ENCODE measurements around the gene CENPH.
A peak's percentile ranks its signal among the peaks of the same experiment; 100 is the strongest.
"Not testable (repeated sequence)": the region's sequence is repeated elsewhere in the genome, so short reads cannot be mapped to it uniquely, and the experiment has no call there.

Gene CENPH

DNA sequence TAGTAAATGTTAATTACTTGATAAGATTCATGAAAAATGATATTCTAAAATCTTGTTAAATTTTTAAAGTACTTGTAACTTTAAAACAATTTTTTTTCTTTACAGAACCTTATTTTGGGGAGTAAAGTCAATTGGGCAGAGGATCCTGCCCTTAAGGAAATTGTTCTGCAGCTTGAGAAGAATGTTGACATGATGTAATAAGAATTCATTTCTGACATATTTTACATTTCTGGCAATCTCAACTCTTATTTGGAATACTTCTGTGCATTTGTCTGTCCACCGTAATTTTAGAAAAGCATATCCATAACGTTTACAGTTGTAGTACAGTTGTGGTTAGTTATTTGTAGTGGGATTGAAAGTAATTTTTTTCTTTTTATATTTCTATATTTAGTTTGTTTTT, 20.2 kb downstream of the CENPH start:
- no peak for DNase-seq

DNA sequence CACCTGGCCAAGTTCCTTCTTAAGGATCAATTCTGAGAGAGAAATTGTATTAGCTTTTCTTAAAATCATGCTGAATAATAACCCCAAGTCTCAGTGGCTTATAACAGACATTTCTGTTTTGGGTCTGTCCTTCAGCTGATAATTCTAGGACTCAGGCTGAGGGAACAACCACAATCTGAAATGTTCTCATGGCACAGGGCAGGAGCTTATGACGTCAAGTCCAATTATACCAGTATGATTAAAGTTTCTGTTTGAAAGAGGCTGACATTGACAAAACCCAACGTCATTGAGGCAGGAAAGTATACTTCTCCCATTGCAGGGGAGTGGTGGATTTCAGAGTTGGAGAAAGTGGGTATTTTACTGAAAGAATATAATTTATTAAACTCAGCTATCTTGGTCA, 21.8 kb downstream of the CENPH start:
- no peak for DNase-seq

- DNase-seq: no peak
Observed at GRCh38 chr5:69212022-69212421, 22.6 kb downstream of the CENPH start.

DNA sequence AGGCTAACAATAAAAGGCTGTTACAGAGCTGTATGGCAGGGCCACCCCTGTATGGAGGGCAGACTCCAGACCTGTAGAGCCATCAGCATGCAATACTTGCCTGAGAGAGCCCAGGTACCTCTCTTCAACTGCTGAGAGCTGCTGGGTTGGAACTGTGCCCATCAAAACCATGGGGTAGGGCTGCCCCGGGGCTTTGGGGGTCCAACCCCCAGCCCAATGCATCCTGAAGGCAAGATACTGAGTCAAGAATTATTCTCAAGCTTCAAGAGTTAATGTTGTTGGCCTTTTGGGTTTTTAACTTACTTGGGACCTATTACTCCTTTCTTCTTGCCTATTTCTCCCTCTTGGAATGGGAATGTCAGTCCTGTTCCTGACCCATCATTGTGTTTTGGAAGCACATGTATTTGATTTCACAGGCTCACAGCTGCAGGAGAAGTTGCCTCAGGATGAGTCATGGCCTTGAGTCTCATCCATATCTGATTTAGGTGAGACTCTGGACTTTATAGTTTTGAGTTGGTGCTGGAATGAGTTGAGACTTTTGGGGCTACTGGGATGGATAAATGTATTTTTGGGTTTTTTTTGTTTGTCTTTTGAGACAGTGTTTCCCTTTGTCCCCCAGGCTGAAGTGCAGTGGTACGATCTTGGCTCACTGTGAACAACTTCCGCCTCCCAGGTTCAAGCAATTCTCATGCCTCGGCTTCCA, 24.3 kb downstream of the CENPH start:
- no peak for DNase-seq

- DNase-seq: no peak
Observed at GRCh38 chr5:69217151-69217511, 27.7 kb downstream of the CENPH start.

DNA sequence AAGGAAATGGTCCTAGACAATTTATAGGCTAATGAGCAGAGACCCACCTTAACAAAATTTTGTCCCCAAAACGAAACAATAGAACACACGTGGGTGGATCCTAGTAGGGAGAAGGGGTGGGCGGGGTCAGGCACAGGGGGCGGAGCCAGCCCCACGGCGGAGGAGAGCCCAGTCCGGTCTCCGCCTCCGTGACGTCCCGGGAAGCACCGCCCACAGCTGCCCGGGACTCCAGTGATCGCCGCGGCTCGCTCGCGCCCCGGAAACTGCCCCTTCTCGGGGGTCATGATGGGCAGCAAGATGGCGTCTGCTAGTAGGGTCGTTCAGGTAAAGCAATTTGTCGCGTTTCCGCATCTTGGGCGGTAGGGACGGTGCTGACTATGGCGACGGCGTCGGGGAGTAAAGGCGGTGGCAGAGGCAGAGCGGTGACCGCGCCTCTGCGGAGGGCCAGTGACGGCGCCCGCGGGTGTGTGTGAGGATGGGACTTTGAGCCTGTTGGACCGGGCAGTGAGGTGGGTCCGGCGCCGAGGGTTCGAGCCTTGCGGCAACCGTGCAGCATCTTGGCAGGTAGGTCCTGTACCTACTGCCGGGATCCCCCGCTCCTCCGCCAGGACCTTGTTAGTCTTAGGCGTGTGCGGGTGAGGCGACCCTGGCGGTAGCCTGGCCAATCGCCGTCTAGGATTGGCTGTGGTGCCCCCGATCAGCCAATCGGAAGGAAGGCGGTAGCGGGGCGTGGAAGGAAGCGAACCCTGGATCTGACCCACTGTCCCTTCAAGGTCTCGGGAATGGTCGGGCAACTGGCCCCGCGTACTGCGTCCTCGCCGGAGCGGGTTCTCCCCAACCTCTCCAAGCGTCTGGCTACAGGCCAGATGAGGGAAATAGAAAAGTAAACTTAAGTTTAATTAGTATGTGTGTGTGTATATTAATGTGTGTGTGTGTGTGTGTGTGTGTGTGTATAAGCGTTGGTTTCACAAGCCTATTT, 28.5 kb downstream of the CENPH start:
- peak; percentile 65 to 98 (median 92) for DNase-seq

DNA sequence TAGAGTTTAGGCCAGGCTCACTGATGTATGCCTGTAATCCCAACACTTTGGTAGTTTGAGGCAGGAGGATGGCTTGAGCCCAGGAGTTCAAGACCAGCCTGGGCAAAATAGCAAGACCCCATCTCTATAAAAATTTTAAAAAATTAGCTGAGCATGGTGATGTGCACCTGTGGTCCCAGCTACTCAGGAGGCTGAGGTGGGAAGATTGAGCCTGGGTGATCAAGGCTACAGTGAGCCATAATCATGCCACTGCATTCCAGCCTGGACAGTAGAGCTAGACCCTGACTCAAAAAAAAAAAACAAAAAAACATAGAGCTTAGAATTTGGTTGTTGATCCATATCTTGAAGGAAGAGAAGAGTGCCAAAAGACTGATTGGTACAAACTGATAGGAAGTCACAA, 30.6 kb downstream of the CENPH start:
- no peak for DNase-seq

- DNase-seq: not testable (repeated sequence)
Observed at GRCh38 chr5:69220371-69220770, 31.0 kb downstream of the CENPH start.

- DNase-seq: not testable (repeated sequence)
Observed at GRCh38 chr5:69220833-69221232, 31.4 kb downstream of the CENPH start.

DNA sequence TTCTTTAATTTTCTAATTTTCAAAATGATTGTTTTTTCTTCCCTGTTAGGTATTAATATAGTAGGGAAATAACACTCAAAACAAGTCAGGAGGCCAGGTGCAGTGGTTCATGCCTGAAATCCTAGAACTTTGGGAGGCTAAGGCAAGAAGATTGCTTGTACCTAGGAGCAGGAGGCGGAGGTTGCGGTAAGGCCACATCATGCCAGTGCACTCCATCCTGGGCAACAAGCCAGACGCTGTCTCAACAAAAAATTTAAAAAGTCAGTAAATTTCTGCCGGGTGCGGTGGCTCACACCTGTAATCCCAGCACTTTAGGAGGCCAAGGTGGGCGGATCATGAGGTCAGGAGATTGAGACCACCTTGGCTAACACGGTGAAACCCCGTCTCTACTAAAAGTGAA, 35.1 kb downstream of the CENPH start:
- DNase-seq: no peak

DNA sequence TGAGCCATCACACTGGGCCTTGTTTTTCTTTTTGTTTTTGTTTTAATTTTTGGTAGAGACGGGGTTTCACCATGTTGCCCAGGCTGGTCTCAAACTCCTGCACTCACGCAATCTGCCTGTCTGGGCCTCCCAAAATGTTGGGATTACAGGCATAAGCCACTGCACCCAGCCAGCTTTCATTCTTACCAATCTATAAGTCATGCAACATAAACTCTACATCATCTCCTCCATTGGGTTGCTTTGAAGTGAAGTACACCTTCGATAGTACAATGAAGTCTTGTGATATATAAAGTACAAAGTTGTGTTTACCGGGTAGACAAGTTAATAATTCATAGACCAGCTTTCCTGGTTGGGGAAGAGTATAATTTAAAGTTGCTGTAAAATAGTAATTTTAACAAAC, 36.5 kb downstream of the CENPH start:
- DNase-seq: no peak

DNA sequence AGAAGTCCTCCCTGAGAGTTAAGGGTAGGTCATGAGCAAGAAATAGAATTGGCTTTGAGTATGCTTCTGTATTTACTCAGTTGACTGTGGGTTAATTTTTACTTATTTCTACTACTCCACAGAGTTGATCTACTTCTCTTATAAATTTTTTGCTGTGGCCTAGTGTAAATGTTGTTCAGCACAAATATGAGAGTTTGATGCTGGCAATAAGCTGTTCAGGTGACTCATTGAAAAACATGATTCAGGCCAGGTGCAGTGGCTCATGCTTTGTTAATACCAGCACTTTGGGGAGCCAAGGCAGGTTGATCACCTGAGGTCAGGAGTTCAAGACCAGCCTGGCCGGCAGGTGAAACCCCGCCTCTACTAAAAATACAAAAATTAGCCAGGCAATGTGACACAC, 40.8 kb downstream of the CENPH start:
- DNase-seq: no peak

DNA sequence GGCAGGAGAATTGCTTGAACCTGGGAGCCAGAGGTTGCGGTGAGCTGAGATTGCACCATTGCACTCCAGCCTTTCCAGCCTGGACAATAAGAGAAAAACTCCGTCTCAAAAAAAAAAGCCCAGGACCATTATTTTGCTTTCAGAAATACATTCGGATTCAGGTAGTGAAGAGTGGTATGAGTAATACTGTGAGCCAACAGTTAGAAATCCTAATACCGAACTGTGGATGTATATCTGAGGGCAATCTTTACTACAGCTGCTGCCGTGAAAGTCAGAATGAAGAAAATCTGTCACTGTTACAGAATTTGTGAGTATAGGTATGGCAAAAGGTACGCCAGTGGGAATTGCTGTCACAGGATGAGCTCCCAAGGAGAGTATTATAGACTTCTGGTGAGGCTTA, 41.9 kb downstream of the CENPH start:
- no peak for DNase-seq

DNA sequence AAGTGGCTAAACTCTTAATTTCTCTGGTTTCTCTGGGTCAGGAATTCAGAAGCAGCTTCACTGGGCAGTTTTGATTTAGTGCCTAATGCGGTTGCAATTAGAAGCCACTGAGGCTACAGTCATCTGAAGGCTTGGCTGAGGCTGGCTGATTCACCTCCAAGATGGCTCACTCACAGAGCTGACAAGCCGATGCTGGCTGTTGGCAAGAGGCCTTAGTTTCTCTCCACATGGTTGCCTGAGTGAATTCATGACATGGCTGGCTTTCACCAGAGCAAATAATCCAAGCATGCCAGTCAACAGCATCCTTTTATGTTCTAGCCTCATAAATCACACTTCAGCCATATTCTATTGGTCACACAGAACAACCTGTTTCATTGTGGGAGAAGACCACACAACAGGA, 42.5 kb downstream of the CENPH start:
- peak in 10 of 56 donors; percentile 1 to 23 (median 6) for DNase-seq

- peak; percentile 62 to 97 (median 88) for DNase-seq
Observed at GRCh38 chr5:69234457-69235268, 45.3 kb downstream of the CENPH start, which contains the start of gene CDK7. CDK7 (plus strand) TSS chr5:69234886; CDS start chr5:69234976, 90 bp downstream.

- DNase-seq: not testable (repeated sequence)
Observed at GRCh38 chr5:69236733-69237132, 47.4 kb downstream of the CENPH start.

- DNase-seq: no peak
Observed at GRCh38 chr5:69237877-69238276, 48.5 kb downstream of the CENPH start.

GRCh38 chr5:69238760-69239251, 49.4 kb downstream of the CENPH start:
- DNase-seq: no peak

GRCh38 chr5:69242215-69242927, 53.0 kb downstream of the CENPH start:
- no peak for DNase-seq

- no peak for DNase-seq
Observed at GRCh38 chr5:69245031-69245430, 55.6 kb downstream of the CENPH start.

DNA sequence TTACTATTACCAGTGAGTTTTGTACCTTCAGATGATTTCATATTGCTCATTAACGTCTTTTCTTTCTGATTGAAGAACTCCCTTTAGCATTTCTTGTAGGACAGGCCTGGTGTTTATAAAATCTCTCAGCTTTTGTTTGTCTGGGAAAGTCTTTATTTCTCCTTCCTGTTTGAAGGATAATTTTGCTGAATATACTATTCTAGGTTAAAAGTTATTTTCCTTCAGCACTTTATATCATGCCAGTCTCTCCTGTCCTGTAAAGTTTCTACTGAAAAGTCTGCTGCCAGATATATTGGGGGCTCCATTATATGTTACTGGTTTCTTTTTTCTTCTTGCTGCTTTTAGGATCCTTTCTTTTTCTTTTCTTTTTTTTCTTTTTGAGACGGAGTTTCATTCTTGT, 58.6 kb downstream of the CENPH start:
- DNase-seq: no peak
